ENCODE results near the gene NLRP9.
A peak's percentile ranks its signal among the peaks of the same experiment; 100 is the strongest.

The NLRP9 gene

DNA sequence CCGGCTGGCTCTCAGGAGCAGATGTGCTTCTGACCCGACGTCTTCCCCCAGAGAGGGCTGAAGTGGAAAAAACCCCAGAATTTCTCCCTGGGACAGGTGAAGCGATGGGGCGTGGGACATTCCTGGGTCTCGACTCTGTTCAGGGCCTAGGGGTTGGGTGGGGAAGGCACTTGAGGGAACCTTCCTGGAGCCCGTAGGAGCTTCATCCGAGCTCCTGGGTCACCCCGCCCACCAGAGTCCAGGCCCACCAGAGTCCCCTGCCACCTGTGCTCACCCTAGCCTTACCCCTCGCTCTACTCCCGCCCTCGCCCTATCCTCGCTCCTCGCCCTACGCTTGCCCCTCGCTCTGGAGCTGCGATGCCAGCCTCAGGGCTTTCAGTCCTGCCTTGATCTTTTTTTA lies 39.9 kb downstream of the NLRP9 start:
- Mint-ChIP-seq H3K4me3 (no peak overlapping the region), H3K4me1 (ENCODE audit: low read depth in 2 of 2) (no peaks in the 10 kb centered on the region), H3K27me3 (no peaks in the 10 kb centered on the region), H3K36me3 (ENCODE audit: insufficient read depth) (peaks cover 43% of the 10 kb centered on the region), H3K27ac (peak overlapping the region in 1 of 2 donors; percentile 53), H3K9me3 (no peaks in the 10 kb centered on the region)
- ATAC-seq (replicated peaks) = no peak
- DNase-seq = no peak

DNA sequence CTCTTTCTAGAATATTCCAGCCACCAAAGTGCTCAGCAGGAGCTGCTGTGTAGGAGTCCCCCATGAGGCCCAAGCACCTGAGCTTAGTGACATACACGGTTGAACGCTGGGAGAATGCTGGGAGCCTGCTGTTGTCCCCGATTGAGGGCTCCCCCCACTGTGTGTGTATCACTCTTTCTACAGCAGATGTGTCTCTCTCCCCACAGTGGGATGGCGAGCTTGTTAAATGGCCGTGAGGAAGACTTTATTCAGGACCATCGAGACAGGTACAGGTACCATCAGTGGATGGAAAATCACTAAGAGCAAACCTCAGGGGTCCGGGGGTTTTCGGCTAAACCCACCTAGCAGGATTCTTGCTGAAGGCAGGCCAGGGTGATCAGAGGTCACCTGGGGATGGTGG lies 40.5 kb downstream of the NLRP9 start:
- no peak for DNase-seq
- no peak for ATAC-seq (replicated peaks)
- Mint-ChIP-seq H3K27ac (peak overlapping the region in 1 of 2 donors; percentile 53), H3K27me3 (no peaks in the 10 kb centered on the region), H3K36me3 (ENCODE audit: insufficient read depth) (peaks cover 45% of the 10 kb centered on the region), H3K4me1 (ENCODE audit: low read depth in 2 of 2) (no peaks in the 10 kb centered on the region), H3K4me3 (no peak overlapping the region), H3K9me3 (no peaks in the 10 kb centered on the region)

DNA sequence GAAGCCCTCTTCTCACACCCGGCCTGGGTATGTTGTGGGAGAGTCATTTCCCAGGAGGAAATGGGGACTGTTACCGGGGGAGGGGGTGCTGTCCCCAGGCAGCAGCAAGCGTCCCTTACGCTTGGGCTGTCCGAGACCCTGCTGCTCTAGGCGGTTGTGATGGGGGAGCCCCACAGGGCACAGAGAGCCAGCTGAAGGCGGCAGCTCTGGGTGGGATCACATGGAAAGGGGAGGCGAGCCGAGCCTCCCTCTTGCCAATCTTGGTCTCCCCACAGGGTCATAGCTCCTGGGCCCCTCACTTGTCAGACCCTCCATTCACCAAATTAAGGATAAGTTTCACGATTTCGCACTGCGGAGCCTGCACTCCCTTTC lies 41.1 kb downstream of the NLRP9 start:
- Mint-ChIP-seq H3K27ac (no peak overlapping the region), H3K4me3 (no peak overlapping the region), H3K9me3 (no peaks in the 10 kb centered on the region), H3K27me3 (no peaks in the 10 kb centered on the region), H3K36me3 (ENCODE audit: insufficient read depth) (peaks cover 45% of the 10 kb centered on the region), H3K4me1 (ENCODE audit: low read depth in 2 of 2) (no peaks in the 10 kb centered on the region)
- ATAC-seq (replicated peaks) (no peak), DNase-seq (no peak)

DNA sequence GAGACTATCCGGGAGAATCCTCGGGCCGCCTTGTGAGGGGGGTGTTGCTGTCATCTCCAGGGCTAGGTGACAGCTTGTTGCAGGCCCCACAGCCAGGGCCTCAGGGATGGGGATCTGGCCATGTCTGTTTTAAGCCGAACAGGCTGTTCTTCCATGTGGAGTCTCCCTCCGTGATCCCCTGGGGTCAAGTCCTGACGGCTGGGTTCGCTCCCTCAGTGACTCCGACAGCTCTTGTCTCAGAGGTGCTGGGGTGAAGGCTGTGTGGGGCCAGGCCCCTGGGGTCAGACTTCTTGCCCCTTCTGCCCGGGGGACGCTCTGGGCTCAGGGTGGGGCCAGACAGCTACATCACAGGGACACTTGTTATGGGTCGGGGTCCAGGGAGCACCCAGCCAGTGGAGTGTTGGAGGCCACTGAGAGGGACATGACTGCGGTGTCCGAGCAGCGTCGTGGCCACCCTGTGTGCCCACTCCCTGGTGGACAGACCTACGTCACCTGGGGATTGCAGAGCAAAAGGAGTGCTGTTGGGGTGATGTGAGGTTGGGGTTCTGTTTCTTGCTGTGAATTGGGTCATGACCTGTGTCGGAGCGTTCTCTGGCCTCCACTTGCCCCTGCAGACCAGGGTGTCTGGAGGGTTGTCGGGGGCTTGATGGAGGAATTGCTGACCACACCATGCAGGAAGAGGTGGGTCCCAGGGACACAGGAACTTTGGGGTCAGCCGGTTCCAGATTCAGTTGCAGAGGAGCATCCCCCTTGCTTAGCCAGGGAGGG lies 41.7 kb downstream of the NLRP9 start:
- Mint-ChIP-seq H3K27ac (peak overlapping the region in 1 of 2 donors; percentile 53), H3K9me3 (no peaks in the 10 kb centered on the region), H3K4me1 (ENCODE audit: low read depth in 2 of 2) (no peaks in the 10 kb centered on the region), H3K27me3 (no peaks in the 10 kb centered on the region), H3K36me3 (ENCODE audit: insufficient read depth) (peaks cover 45% of the 10 kb centered on the region), H3K4me3 (no peak overlapping the region)
- no peak for ATAC-seq (replicated peaks)
- DNase-seq = no peak

GRCh38 chr19:55695511-55696290 lies 42.5 kb downstream of the NLRP9 start:
- no peak for DNase-seq
- Mint-ChIP-seq H3K27me3 (no peaks in the 10 kb centered on the region), H3K36me3 (ENCODE audit: insufficient read depth) (peaks cover 45% of the 10 kb centered on the region), H3K4me3 (no peak overlapping the region), H3K4me1 (ENCODE audit: low read depth in 2 of 2) (no peaks in the 10 kb centered on the region), H3K27ac (peak overlapping the region in 1 of 2 donors; percentile 53), H3K9me3 (no peaks in the 10 kb centered on the region)
- ATAC-seq (replicated peaks) = no peak

DNA sequence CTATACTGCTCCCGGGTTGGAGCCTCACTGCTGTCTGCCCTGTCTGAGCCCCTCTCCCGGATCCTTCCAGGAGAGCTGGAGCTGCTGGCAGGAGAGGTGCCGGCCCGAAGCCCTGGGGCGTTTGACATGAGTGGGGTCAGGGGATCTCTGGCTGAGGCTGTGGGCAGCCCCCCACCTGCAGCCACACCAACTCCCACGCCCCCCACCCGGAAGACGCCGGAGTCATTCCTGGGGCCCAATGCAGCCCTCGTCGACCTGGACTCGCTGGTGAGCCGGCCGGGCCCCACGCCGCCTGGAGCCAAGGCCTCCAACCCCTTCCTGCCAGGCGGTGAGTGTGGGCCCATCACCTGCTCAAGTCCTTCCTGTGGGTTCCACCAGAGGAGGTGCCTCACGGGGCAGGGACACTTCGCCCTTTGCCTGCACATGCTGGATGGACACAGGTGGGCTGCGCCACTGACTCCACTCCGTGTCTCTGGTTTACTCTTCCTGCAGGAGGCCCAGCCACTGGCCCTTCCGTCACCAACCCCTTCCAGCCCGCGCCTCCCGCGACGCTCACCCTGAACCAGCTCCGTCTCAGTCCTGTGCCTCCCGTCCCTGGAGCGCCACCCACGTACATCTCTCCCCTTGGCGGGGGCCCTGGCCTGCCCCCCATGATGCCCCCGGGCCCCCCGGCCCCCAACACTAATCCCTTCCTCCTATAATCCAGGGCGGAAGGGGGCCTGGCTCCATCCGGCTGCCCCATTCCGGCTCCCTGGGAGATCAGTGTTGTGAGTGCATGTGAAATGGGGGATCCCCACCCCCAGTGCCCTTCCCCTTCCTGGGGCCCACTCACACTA lies 43.3 kb downstream of the NLRP9 start:
- no peak overlapping the region for H3K4me3 Mint-ChIP-seq

DNA sequence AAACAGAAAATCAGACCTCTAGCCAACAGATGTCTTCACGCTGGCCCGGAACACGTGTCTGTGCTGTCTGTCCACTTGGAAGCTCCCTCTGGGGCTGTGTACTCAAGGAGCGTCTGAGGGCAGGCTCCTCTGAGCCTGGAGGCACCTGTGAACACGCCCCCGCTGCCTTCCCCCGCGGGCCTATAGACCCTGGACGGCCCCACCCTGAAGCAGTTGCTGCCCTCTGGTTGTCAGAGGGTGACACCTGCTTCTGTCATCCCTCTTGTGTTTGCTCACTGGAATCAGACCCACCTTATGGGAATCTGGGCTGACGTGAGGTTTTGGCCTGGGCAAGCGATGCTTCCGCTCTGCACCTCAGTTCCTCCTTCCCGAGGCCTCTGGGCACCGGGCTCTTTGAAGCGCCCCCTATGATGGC lies 44.0 kb downstream of the NLRP9 start:
- DNase-seq (no peak), ATAC-seq (replicated peaks) (no peak)
- no peaks in the 10 kb centered on the region for H3K9me3 Mint-ChIP-seq
- H3K27ac Mint-ChIP-seq = no peak overlapping the region
- H3K27me3 Mint-ChIP-seq = no peaks in the 10 kb centered on the region
- peaks cover 42% of the 10 kb centered on the region for H3K36me3 Mint-ChIP-seq (ENCODE audit: insufficient read depth)
- no peaks in the 10 kb centered on the region for H3K4me1 Mint-ChIP-seq (ENCODE audit: low read depth in 2 of 2)
- H3K4me3 Mint-ChIP-seq = no peak overlapping the region

More for the DNA sequence above, 43.3 kb downstream of the NLRP9 start:
- Mint-ChIP-seq H3K27me3 (no peaks in the 10 kb centered on the region), H3K36me3 (ENCODE audit: insufficient read depth) (peaks cover 40% of the 10 kb centered on the region), H3K27ac (no peak overlapping the region), H3K4me1 (ENCODE audit: low read depth in 2 of 2) (no peaks in the 10 kb centered on the region), H3K9me3 (no peaks in the 10 kb centered on the region)
- DNase-seq (no peak), ATAC-seq (replicated peaks) (no peak)

DNA sequence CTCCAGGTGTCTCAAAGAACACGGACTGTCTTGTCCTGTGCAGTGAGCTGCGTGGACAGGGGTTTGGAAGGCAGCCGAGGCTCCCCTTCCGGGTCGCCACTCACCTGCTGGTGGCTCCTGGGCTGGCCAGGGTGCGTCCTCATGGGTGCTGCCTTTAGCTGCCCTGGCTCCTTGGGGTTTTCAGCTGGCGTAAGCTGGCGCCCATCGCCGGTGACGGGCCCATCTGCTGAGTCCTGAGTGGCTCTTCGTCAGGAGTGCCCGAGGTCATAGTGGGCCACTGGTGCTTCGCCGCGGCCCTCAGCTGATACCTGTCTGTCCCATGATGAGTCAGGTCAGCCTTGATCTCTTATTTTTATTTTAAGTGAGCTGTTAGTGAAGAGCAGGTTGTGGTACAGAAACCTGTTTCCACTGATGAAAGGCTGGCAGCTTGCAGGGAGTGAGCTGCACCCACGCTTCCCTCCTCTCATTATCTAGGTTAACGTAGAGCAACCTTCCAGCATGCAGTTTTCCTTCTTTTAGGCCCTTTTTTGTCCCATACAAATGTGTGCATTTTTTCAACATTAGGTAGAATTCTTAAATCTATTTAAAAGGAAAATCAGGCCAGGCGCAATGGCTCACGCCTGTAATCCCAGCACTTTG lies 44.7 kb downstream of the NLRP9 start:
- Mint-ChIP-seq H3K27me3 (no peaks in the 10 kb centered on the region), H3K4me3 (no peak overlapping the region), H3K4me1 (ENCODE audit: low read depth in 2 of 2) (no peaks in the 10 kb centered on the region), H3K27ac (no peak overlapping the region), H3K9me3 (no peaks in the 10 kb centered on the region), H3K36me3 (ENCODE audit: insufficient read depth) (peaks cover 42% of the 10 kb centered on the region)
- DNase-seq (no peak), ATAC-seq (replicated peaks) (no peak)

DNA sequence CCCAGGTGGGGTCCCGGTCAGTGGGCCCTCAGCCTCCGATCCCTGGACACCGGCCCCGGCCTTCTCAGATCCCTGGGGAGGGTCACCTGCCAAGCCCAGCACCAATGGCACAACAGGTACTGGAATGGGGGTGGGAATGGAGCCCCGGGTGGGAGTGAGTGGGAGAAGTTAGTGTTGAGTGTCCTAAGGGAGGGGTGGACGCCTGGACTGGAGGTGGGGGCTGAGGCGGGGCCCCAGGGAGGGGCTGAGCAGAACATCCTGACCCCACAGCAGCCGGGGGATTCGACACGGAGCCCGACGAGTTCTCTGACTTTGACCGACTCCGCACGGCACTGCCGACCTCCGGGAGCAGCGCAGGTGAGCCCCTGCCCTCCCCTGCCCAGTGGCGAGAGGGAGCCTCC lies 45.5 kb downstream of the NLRP9 start:
- Mint-ChIP-seq H3K4me1 (ENCODE audit: low read depth in 2 of 2) (no peaks in the 10 kb centered on the region), H3K27me3 (no peaks in the 10 kb centered on the region), H3K4me3 (no peak overlapping the region), H3K27ac (no peak overlapping the region), H3K36me3 (ENCODE audit: insufficient read depth) (peaks cover 42% of the 10 kb centered on the region), H3K9me3 (no peaks in the 10 kb centered on the region)
- DNase-seq (no peak), ATAC-seq (replicated peaks) (no peak)

DNA sequence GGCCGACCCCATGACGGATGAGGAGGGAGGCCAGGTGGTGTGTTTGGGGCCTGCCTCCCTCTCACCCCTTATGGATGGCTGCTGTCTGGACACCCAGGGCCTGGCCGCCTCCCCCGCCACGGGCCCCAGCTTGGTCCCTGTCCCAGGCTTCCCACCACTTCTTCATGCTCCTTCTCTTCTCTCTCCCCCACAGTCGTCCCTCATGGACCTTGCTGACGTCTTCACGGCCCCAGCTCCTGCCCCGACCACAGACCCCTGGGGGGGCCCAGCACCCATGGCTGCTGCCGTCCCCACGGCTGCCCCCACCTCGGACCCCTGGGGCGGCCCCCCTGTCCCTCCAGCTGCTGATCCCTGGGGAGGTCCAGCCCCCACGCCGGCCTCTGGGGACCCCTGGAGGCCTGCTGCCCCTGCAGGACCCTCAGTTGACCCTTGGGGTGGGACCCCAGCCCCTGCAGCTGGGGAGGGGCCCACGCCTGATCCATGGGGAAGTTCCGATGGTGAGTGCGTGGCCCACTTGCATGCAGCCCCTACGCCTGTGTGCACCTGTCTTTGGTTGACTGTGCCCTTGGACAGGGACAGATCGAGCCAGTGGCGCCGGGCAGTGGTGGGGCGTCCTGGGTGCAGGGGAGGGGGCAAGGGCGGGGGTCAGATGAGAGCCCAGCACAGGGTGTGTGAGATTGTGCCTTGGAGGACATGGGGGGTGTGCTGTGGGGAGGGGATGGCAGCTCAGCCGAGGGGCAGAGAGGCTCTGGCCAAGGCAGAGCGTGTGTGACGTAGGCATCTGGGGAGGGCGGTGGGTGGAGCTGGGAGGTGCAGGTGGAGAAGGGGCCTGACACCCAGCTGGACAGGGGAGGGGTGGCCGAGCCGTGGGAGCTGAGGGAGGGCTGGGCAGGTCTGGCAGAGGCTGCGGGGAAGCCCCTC lies 46.4 kb downstream of the NLRP9 start:
- H3K27me3 Mint-ChIP-seq = no peaks in the 10 kb centered on the region

GRCh38 chr19:55690769-55691545 lies 47.2 kb downstream of the NLRP9 start:
- Mint-ChIP-seq H3K27ac (peak overlapping the region in 1 of 2 donors; percentile 26), H3K4me1 (ENCODE audit: low read depth in 2 of 2) (peaks cover 2 to 9% of the 10 kb centered on the region in 2 donors), H3K36me3 (ENCODE audit: insufficient read depth) (peaks cover 34% of the 10 kb centered on the region)

More for the DNA sequence above, 46.4 kb downstream of the NLRP9 start:
- Mint-ChIP-seq H3K36me3 (ENCODE audit: insufficient read depth) (peaks cover 37% of the 10 kb centered on the region), H3K4me3 (no peak overlapping the region), H3K9me3 (no peaks in the 10 kb centered on the region), H3K4me1 (ENCODE audit: low read depth in 2 of 2) (peaks cover 0 to under 1% of the 10 kb centered on the region in 2 donors), H3K27ac (no peak overlapping the region)
- DNase-seq (no peak), ATAC-seq (replicated peaks) (no peak)

More at GRCh38 chr19:55690769-55691545, 47.2 kb downstream of the NLRP9 start:
- no peak for DNase-seq
- no peaks in the 10 kb centered on the region for H3K9me3 Mint-ChIP-seq
- H3K27me3 Mint-ChIP-seq = no peaks in the 10 kb centered on the region
- no peak for ATAC-seq (replicated peaks)
- no peak overlapping the region for H3K4me3 Mint-ChIP-seq

Measured in effector memory CD8-positive, alpha-beta T cell (primary cell).